ENCODE data around the gene ATP6V0A4. TPM values are rescaled to one million over a fixed set of nuclear protein-coding genes. Genes with fewer than 3 reads are reported as not detected.
"Not testable (repeated sequence)": the region's sequence is repeated elsewhere in the genome, so short reads cannot be mapped to it uniquely, and the experiment has no call there.

Gene ATP6V0A4
- total RNA-seq, 6 experiments from 2014 or later, result not detected

GRCh38 chr7:138699661-138700060, 98.3 kb downstream of the ATP6V0A4 start:
- WGBS (ENCODE audit: insufficient coverage, low coverage, low lambda C conversion rate, missing lambda C conversion rate), result 69% methylated on average over 9 of the region's 9 CpGs
- Histone ChIP-seq H3K36me3 (no peaks in the 10 kb centered on the region), H3K4me1 (no peaks in the 10 kb centered on the region), H3K9me3 (no peaks in the 10 kb centered on the region), H3K27ac (no peak overlapping the region), H3K27me3 (no peaks in the 10 kb centered on the region), H3K4me3 (no peak overlapping the region)
- ATAC-seq, result no peak
- intact Hi-C loops (cut with DNase I), result no loop called here
- TF ChIP-seq CTCF (IDR thresholded peaks at IDR 0.05) (no peak), POLR2A (IDR thresholded peaks at IDR 0.05) (no peak)
- no peak for DNase-seq

- no peak for ATAC-seq
- TF ChIP-seq POLR2A (IDR thresholded peaks at IDR 0.05) (no peak), CTCF (IDR thresholded peaks at IDR 0.05) (no peak)
- intact Hi-C loops (cut with DNase I), result no loop called here
- H3K27ac ChIP-seq, result no peak overlapping the region
- WGBS (ENCODE audit: insufficient coverage, low coverage, low lambda C conversion rate, missing lambda C conversion rate), result 85% methylated on average over 6 of the region's 7 CpGs
- no peaks in the 10 kb centered on the region for H3K9me3 ChIP-seq
- H3K36me3 ChIP-seq, result no peaks in the 10 kb centered on the region
- no peak for DNase-seq
- H3K4me1 ChIP-seq, result no peaks in the 10 kb centered on the region
- H3K4me3 ChIP-seq, result no peak overlapping the region
- H3K27me3 ChIP-seq, result no peaks in the 10 kb centered on the region
Measured at GRCh38 chr7:138698281-138698680, 99.7 kb downstream of the ATP6V0A4 start.

DNA sequence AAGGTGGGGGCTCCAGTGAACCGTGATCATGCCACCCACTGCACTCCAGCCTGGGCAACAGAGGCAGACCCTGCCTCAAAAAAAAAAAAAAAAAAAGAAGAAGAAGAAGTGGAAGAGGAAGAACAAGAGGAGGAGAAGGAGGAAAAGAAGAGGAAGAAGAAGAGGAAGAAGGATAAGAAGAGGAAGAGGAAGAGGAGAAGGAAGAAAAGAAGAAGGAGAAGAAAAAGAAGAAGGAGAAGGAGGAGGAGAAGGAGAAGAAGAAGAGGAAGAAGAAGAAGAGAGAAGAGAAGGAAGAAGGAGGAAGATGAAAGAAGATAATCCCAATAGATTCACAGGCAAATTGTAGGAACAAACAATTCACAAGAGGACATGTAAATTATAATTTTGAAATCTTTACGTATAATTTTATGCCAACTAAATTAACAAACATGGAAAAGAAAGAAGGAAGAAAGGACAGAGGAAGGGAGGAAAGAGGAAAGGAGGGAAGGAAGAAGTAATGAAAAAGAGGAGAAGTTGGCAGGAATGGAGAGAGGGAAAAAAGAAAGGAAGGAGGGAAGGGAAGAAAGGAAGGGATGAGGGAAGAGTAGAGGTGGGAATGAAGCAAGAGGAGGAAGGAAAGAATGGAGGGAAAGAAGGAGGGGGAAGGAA, 100.3 kb downstream of the ATP6V0A4 start:
- H3K36me3 ChIP-seq, result no peaks in the 10 kb centered on the region
- H3K27ac ChIP-seq, result no peak overlapping the region
- 38% methylated on average over 2 of the region's 2 CpGs for WGBS (ENCODE audit: insufficient coverage, low coverage, low lambda C conversion rate, missing lambda C conversion rate)
- DNase-seq, result no peak
- TF ChIP-seq POLR2A (IDR thresholded peaks at IDR 0.05) (no peak), CTCF (IDR thresholded peaks at IDR 0.05) (no peak)
- intact Hi-C loops (cut with DNase I), result no loop called here
- no peak overlapping the region for H3K4me3 ChIP-seq
- H3K9me3 ChIP-seq, result no peaks in the 10 kb centered on the region
- H3K4me1 ChIP-seq, result no peaks in the 10 kb centered on the region
- no peak for ATAC-seq
- H3K27me3 ChIP-seq, result no peaks in the 10 kb centered on the region

GRCh38 chr7:138695776-138696175, 102.2 kb downstream of the ATP6V0A4 start:
- WGBS (ENCODE audit: insufficient coverage, low coverage, low lambda C conversion rate, missing lambda C conversion rate), result 89% methylated on average over 9 of the region's 9 CpGs
- DNase-seq; H3K4me3 ChIP-seq; intact Hi-C loops (cut with DNase I); H3K27ac ChIP-seq; H3K27me3 ChIP-seq; H3K9me3 ChIP-seq; H3K4me1 ChIP-seq; ATAC-seq; H3K36me3 ChIP-seq: not testable (repeated sequence)

DNA sequence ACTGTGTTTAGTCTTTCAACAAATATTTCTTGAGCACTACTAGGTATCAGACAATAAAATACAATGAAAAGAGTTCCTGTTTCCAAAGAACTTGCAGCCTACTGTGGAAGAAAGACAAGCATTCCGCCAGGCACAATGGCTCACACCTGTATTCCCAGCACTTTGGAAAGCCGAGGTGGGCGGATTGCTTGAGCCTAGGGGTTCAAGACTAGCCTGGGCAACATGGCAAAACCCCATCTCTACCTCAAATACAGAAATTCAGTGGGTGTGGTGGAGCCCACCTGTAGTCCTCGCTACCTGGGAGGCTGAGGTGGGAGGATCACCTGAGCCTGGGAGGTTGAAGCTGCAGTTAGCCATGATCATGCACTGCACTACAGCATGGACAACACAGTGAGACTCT, 102.9 kb downstream of the ATP6V0A4 start:
- DNase-seq (no peak), ATAC-seq (no peak)
- Histone ChIP-seq H3K36me3 (no peaks in the 10 kb centered on the region), H3K4me1 (no peaks in the 10 kb centered on the region), H3K27me3 (no peaks in the 10 kb centered on the region), H3K9me3 (no peaks in the 10 kb centered on the region), H3K27ac (no peak overlapping the region), H3K4me3 (no peak overlapping the region)
- WGBS (ENCODE audit: insufficient coverage, low coverage, low lambda C conversion rate, missing lambda C conversion rate), result 87% methylated on average over 3 of the region's 4 CpGs
- intact Hi-C loops (cut with DNase I), result no loop called here
- TF ChIP-seq CTCF (IDR thresholded peaks at IDR 0.05) (no peak), POLR2A (IDR thresholded peaks at IDR 0.05) (no peak)
